DMS 273 (cell line): ENCODE data around the gene COL25A1.
"Not testable (repeated sequence)": the region's sequence is repeated elsewhere in the genome, so short reads cannot be mapped to it uniquely, and the experiment has no call there.

ENCODE experiments used
- DNase-seq: peaks from one replicate; lab custom pipeline; 2025; ENCODE audit not compliant: unreplicated experiment; lab: John Stamatoyannopoulos, UW

Gene COL25A1

DNA sequence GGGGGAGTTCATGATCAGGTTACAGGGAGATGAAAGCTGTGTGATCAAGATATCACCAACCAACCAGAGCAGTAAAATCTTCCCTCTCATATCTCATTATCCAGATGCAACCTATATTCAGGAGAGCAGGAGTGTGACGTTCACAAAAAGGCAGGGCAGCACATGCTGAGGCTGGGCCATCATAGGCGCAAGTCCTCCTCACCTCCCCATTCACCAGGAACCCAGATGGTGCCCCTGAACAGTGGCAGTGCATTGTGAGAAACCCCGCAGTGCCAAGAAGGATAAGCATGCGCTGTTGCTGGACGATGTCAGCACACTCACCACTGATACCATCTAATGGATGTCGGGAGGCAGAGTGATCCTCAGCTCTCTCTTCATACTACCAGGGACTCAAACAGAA lies 170.9 kb downstream of the COL25A1 start:
- no peak for DNase-seq

DNA sequence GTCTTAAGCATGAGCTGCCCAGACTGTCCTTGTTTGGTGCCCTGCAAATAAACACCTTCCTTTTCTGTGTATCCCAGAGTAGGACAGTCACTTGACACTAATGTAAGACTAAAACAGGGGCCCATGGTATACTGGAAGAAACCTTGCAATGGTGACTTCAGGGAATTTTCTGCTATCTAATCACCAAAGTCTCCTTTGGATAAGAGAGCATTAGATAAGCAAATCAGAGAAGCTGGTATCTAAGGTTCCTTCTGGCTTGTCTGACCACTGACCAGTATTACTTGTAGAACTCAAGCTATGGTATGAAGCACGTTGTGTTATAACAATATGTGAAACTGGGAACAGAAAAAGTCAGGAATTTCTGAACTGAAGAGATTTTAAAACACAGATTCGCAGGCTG lies 173.9 kb downstream of the COL25A1 start:
- no peak for DNase-seq

DNA sequence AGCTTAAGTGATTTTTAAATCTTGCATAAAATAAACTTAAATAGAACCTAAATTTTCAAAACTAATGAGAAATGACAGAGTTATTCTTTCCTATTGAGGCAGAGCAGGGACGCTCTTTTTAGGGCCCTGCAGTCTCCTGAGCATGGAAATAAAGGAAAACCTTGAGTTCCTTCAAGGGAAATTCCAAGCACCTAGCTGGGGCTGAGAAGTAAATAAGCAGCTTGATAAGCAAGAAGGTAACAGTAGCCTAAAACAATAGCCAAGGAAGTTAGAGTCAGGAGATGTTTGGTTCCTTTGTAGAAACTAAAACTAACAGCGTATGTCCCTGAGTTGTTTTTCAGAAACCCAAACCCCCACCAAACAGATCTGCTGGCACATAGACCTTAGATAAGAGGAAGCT lies 174.6 kb downstream of the COL25A1 start:
- DNase-seq, result no peak

DNA sequence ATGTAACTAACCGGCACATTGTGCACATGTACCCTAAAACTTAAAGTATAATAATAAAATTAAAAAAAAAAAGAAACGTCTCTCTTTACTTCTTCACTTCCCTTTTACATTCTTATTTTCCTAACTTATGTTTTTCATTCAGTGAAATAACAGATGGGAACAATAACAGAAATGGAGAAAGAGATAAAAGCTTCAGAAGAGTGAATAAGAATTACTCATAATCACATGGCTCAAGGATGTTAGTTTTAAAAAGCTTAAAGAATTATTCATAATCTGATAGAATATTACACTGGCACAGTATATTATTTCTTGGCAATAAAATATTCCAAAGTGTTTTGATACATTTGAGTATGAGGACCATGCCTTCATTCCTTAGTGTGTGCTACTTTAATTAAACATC lies 175.6 kb downstream of the COL25A1 start:
- no peak for DNase-seq

DNA sequence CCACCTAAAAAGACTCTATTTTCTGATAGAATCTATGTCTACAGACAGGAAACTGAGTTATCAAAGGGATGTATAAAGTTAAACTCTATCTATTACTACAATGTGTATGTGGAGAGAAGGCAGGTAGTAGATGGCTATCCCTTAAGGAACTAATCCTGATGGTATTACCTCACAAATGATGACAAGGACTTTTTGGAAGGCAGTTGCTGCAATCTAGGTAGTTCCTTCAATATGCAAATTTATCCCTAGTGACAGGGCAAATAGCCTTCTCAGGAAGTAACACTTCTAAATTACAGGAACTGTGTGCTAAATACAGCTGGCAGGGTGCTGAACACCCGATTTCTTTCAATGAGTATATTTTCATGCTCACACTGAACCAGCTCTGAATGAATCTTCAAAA lies 177.4 kb downstream of the COL25A1 start:
- no peak for DNase-seq

DNA sequence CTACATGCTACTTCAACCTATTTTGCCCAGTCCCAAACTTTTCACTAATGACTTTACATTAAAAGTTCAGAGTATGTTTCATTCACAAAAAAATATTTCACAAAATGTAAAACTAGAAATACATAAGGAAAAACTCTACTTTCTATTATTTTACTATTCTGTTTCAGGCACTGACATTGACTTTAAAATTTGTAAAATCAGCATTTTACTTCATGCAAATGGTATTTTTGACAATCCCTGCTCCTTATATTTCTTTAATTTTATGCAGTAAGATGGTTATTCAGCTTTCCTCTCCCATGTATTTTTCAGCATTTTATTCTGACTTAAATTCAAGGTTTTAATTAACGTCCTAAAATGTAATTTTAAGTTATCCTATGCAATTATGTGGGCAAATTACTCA lies 178.5 kb downstream of the COL25A1 start:
- no peak for DNase-seq

DNA sequence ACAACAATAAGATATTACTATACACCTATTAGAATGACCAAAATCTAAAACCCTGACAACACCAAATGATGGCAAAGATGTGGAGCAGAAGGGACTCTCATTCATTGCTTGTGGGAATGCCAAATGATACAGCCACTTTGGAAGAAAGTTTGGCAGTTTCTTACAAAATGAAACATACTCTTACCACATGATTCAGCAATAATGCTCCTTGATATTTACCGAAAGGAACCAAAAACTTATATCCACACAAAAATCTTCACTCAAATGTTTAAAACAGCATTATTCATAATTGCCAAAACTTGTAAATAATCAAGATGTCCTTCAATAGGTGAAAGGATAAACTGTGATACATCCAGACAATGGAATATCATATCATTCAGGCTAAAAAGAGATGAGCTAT lies 180.9 kb downstream of the COL25A1 start:
- no peak for DNase-seq

DNA sequence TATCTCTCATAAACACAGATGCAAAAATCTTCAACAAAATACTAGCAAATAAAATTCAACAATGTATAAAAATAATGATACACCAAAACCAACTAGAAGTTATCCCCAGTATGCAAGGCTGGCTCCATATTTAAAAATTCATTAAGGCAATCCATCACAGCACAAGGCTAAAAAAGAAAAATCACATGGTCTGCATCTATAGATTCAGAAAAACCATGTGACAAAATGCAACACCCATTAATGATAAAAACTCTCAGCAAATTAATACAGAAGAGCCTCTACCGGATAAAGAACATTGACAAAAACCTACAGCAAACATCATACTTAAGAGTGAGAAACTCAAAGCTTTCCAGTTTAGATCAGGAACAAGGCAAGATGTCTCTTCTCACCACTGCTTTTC lies 182.6 kb downstream of the COL25A1 start:
- DNase-seq, result no peak

DNA sequence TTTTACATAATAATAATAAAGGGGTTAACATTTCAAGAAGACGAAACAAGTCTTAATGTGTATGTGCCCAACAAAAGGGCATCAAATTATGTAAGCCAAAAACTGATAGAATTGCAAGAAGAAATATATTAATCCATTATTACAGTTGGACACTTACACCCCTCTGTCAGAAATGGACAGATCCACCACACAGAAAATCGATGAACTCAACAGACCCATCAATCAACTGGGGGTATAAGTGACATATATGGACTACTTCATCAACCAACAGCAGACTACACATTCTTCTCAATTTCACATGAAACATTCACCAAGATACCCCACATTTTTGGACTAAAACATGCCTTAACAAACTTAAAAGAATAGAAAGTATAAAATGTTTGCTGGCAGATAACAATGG lies 183.8 kb downstream of the COL25A1 start:
- no peak for DNase-seq

DNA sequence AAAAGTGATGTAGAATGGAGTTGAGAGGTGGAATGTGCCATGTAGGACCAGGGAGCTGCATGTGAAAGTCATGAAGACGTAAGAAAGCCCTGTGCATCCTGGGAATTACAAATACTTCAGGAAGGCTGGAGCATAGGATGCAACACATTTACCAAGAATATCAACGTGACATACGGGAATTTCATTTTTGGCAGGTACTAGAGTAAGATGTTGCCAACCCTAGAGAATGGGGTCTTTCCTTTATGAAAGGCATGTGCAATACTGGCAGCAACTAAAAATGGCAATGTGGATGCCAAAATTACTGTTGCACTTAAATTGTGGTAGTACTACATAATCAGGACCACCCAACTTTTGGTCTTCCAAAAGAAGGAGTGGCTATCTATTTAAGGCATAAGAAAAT lies 188.0 kb downstream of the COL25A1 start:
- DNase-seq, result no peak

DNA sequence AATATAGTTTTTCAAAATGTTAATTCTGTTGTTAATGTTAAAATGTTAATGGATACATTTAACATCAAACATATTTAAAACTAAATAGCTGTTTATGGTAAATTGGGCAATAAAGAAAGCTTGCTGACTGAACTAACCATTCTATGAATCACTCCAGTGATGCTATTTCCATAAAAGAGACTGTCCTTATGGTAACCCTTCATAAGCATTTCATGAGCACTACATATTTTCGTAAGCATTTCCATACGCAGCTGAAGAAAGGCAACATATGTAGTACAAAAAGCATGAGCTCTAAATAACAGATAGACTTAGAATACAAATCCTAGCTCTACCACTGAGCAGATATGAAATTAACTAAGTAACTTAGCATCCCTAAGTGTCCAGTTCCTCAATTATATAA lies 188.9 kb downstream of the COL25A1 start:
- no peak for DNase-seq

DNA sequence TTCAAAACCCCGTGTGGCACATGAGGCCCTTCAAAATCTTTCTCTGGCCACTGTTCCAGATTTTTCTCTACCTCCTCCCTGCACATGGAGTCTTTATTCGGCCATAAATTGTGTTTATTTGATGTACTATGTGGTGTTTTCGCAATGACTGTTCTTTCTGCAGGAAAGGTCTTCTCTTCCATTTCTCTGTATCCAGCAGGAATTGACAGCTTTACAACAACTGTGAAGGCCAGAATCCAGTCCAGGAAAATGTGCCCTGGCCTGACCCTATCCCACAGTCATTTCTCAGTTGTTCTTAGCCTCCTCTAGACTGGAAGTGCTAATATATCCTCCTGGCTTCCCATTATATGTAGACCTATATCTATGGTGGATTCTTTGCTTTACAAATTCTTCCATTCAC lies 191.4 kb downstream of the COL25A1 start:
- DNase-seq, result no peak

DNA sequence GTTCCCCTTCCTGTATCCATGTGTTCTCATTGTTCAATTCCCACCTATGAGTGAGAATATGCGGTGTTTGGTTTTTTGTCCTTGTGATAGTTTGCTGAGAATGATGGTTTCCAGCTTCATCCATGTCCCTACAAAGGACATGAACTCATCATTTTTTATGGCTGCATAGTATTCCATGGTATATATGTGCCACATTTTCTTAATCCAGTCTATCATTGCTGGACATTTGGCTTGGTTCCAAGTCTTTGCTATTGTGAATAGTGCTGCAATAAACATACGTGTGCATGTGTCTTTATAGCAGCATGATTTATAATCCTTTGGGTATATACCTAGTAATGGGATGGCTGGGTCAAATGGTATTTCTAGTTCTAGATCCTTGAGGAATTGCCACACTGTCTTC lies 194.2 kb downstream of the COL25A1 start:
- not testable (repeated sequence) for DNase-seq

DNA sequence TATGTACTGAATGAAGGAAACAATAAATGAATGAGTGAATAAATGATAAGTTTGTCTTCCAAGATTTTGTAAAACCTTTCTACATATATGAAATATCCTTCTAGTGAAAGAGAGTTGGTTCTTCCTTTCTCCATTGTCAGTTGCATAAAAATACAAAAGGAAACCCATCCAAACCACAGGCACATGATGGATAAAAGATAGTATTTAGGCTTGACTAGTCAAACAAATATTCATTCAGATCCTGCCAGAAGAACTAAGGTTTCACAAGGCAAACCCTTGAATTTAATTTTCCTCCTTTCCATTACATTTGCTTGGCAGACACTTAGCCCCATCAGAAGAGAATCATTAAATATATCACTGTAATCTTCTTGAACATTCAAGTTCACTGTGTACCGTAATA lies 208.4 kb downstream of the COL25A1 start:
- DNase-seq, result no peak

DNA sequence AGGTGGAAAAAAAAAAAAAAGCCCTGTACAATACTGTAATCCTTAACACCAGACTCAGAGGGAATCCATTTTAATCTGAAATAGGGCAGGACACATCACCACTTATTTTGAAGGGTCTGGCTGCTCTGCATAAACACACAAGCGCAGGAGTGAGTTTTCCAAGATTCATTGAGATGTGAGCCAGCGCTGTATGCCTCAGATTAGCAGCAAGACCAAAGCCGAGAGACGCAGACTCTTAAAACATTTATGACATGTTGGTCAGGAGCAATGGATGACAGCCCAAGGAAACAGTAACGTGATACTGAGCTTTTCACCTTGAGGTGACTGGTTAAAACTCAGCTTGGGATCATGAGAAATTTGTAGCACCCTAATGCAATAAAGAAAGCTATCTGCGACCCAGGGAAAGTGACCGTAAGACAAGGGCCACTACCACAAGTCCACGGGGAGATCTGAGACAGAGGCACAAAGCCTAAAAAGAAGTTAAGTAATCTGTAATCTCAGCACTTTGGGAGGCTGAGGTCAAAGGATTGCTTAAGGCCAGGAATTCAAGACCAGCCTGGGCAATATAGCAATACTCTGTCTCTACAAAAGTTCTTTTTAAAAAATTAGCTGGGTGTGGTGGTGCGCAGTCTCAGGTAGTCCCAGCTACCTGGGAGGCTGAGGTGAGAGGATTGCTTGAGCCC lies 210.6 kb downstream of the COL25A1 start:
- DNase-seq, result no peak

DNA sequence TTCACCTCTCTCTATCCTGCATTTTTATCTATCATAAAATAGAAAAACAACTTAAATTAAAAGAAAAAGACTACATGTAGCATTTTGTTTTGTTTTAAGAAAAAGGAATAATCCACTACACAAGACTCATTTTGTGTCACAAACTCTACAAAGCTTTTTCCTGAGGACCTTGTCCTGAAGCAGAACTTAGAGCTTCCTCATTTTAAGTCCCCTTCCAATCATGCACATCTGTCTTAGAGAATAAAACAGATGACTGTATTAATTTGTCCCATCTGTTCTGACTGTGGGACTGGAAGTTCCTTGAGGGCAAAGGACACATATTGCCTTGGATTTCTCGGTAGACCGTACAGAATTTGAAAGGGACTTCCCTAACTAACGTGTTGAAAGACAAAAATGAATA lies 218.5 kb downstream of the COL25A1 start:
- DNase-seq, result no peak

DNA sequence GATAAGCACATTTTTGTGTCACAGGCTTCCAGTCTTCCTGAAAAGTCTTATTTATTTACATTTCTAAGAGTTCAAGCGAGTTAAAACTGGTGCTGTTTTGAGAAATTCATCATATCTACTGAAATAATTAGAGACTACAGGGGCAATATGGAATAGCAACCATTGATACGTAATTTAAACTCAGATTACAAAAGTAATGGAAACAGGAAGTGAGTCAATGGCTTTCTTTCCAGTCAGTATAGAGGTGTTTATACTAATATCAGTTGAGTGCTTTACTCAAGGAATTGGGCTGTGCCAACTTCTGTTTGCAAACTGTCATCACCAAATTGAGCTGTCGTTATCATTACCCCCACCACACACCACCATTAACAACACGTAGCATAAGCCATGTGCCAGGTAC lies 222.7 kb downstream of the COL25A1 start:
- DNase-seq, result no peak

DNA sequence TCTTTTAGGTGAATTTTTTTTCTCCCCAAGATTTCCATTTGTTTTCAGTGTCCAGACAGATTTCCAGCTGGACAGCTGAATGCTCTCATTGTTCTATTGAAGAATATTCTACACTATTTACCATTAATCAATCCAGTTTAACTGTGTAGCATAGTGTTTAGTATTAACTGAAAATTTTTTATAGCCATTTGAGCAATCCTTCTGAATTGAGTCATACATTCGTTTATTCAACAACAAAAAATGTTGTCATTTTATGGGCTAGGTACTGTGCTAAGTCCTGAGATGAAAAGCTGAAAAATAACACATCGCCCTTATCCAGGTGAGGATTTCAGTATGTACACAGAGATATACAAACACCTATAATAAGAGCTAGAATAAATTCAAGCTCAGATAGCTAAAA lies 223.3 kb downstream of the COL25A1 start:
- no peak for DNase-seq

DNA sequence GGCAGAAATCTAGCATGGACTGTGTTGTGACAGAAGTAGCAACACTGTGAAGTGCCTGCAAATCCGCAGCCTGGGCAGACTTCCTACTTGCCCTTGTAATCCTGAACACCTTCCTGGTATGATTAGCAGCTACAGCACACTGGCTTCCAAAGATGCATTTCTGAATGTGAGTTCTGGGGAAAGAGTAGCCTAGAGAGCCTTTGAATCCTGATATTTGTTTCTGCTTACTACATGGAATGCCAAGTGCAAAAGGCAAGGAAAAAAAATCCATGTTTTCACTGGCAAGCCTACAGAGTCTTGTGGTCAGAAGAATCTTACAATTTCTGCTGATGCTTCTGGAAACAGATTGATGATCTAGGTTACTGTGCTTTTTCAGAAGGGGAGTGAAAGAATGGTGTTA lies 223.7 kb downstream of the COL25A1 start:
- no peak for DNase-seq

DNA sequence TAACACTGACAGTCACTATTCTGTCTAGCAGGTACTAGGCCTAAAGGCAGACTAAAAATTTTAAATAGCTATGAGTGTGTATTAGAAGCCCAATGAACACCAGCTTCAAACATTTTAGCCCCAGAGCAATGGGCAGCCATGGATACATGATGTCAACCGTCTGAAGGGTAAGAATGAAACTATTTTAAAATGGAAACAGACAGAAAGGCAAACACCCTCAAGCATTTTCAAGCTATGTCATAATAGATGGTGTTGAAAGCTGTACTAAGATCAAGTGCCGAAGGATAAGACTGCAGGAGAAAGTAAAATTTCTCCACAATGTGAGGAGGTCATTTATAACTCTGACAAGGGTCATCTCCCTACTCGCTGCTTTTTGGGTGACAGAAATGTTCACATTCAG lies 225.0 kb downstream of the COL25A1 start:
- DNase-seq, result no peak

DNA sequence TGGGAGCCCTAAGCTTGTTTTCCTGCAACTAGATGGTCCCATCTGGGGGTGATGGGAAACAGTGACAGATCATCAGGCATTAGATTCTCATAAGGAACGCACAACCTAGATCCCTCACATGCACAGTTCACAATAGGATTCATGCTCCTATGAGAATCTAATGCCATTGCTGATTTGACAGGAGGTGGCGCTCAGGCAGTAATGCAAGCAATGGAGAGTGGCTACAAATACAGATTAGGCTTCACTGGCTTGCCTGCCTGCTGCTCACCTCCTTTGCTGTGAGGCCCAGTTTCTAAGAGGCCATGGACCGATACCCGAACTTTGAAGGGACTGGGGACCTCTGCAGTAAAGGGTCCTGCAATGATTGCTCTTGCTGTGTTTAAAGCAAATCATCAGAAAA lies 225.7 kb downstream of the COL25A1 start:
- DNase-seq, result not testable (repeated sequence)

DNA sequence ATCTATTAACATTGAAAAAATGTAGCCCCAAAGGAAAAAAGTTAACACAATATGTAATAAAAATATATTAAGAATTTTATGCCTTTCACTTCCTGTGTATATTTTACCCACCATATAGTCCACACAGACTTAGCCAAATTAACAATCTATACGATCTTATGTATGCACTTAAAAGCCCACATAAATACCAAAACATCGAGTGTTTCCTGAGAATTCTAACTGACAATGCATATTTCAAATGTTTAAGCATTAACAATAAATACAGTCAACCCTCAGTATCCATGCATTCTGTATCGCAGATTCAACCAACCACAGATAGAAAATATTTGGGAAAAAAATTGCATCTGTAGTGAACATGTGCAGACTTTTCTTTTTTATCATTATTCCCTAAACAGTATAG lies 226.8 kb downstream of the COL25A1 start:
- no peak for DNase-seq

DNA sequence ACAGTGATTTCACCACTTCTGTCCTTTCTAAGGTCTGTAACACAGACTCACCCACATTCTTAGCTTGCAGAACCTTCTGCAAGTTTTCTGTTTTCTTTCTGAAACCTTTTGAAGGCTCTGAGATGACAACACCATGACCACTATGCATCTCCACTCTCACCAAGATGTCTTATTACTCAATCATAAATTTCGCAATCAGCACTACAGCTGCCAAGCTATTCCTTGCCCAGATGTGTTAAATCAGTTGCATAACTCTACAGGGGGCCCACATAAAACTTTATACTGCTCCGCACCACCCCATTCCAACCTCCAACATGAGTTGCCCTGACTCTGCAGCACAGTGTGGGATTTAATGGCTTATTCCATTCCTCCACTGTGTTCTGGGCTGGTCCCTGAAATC lies 229.9 kb downstream of the COL25A1 start:
- DNase-seq, result no peak

DNA sequence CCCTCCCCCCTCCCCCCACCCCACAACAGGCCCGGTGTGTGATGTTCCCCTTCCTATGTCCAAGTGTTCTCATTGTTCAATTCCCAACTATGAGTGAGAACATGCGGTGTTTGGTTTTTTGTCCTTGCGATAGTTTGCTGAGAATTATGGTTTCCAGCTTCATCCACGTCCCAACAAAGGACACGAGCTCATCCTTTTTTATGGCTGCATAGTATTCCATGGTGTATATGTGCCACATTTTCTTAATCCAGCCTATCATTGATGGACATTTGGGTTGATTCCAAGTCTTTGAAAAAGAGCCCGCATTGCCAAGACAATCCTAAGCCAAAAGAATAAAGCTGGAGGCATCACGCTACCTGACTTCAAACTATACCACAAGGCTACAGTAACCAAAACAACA lies 231.8 kb downstream of the COL25A1 start:
- not testable (repeated sequence) for DNase-seq
